GM12878 (cell line): Measurements from ENCODE around the gene KLF12.

Source experiments
- EZH2 ChIP-seq: IDR thresholded peaks from 2 replicates; pipeline ENCODE4 v1.6.1; 2012; ENCODE audit warnings: low read depth, mild to moderate bottlenecking, control low read depth, inconsistent platforms, low read length, borderline replicate concordance; ENCODE audit not compliant: control insufficient read depth
- TCF12 ChIP-seq: IDR thresholded peaks from 2 replicates; pipeline ENCODE4 v1.6.1; 2011; ENCODE audit warnings: low read depth, mild to moderate bottlenecking, low read length

GRCh38 chr13:74142257-74142656 is 8.1 kb upstream of the KLF12 start:
- TF ChIP-seq EZH2 (no peak), TCF12 (no peak)
